ENCODE measurements around the gene BANK1. TPM values are rescaled to one million over a fixed set of nuclear protein-coding genes. Genes with fewer than 3 reads are reported as not detected.

The BANK1 gene
- total and polyA plus RNA-seq, 10 of the 15 experiments (the other 5 are each of a cell fraction or from before 2014, with no cell fraction given), result 0.13 to 2.1 (median 0.42) TPM

- TF ChIP-seq E4F1 (IDR thresholded peaks at IDR 0.05; ENCODE audit: borderline replicate concordance, partially characterized antibody) (no peak), MEF2B (IDR thresholded peaks at IDR 0.05; ENCODE audit: partially characterized antibody, poor library complexity, severe bottlenecking) (no peak), TBL1XR1 (IDR thresholded peaks at IDR 0.05; ENCODE audit: low read depth, low read length) (no peak)
Observed at GRCh38 chr4:101853691-101854090, 63.2 kb downstream of the BANK1 start (continued).

- no peak overlapping the region for H3K4me2 ChIP-seq (ENCODE audit: control insufficient read depth, insufficient read depth)
- H3K36me3 ChIP-seq (ENCODE audit: control insufficient read depth in 2 of 2, insufficient read depth in 2 of 2, low read length in 1 of 2), result no peaks in the 10 kb centered on the region
- ChIA-PET POLR2A (no interaction called here), CTCF (no interaction called here), SMC1A (ENCODE audit: uncharacterized antibody, unreplicated experiment) (no interaction called here), RAD21 (ENCODE audit: unreplicated experiment) (no interaction called here)
- in situ Hi-C loops (cut with MboI), result no loop called here
- H3K27me3 ChIP-seq (replicated peaks in 1 of 2; ENCODE audit: control insufficient read depth in 2 of 2, insufficient read depth in 2 of 2, low read length in 1 of 2), result no peaks in the 10 kb centered on the region
- FAIRE-seq, result no peak
- no TSS peak for BruUV-seq (replicated peaks)
- H3K4me3 ChIP-seq, result no peak overlapping the region
- H3K27ac ChIP-seq (ENCODE audit: control insufficient read depth, insufficient read depth), result no peak overlapping the region
- H3K9ac ChIP-seq (ENCODE audit: control insufficient read depth, insufficient read depth, low read length), result no peak overlapping the region
- ATAC-seq, result no peak
- H2AFZ ChIP-seq (ENCODE audit: control insufficient read depth, low read depth, low read length), result no peak overlapping the region
- no peaks in the 10 kb centered on the region for H3K4me1 ChIP-seq (ENCODE audit: control insufficient read depth, insufficient read depth, low read length)
- no peaks in the 10 kb centered on the region for H3K79me2 ChIP-seq (ENCODE audit: control insufficient read depth, insufficient read depth, low read length)
- DNase-seq (ENCODE audit: low read depth, low spot score), result no peak
- no peaks in the 10 kb centered on the region; the same call in 2 of the 3 replicates for H3K9me3 ChIP-seq (replicated peaks; ENCODE audit: control insufficient read depth, insufficient read depth, low read length)
- 87% methylated on average over 1 of the region's 1 CpG for WGBS (ENCODE audit: insufficient coverage, insufficient replicate concordance, low lambda C conversion rate, missing lambda C conversion rate)
- intact Hi-C loops (cut with micrococcal nuclease; ENCODE audit: unreplicated experiment), result no loop called here
- H4K20me1 ChIP-seq (ENCODE audit: control insufficient read depth, insufficient read depth), result no peaks in the 10 kb centered on the region
- no peak for TF ChIP-seq ZBTB4 (CRISPR knock-in tag; IDR thresholded peaks at IDR 0.05)
- no peak for TF ChIP-seq POLR2A (IDR thresholded peaks at IDR 0.05; ENCODE audit: low read depth, low read length)
- no peak for TF ChIP-seq IRF3 (IDR thresholded peaks at IDR 0.05)
- no peak for TF ChIP-seq YBX1 (IDR thresholded peaks at IDR 0.05)
- TF ChIP-seq NBN (IDR thresholded peaks at IDR 0.05), result no peak
- TF ChIP-seq ZNF24 (IDR thresholded peaks at IDR 0.05), result no peak
- TF ChIP-seq BCL3 (IDR thresholded peaks at IDR 0.05; ENCODE audit: borderline replicate concordance, insufficient read depth, low read depth, low read length, poor library complexity, severe bottlenecking), result no peak
- TF ChIP-seq KDM1A (IDR thresholded peaks at IDR 0.05; ENCODE audit: borderline replicate concordance), result no peak
- no peak for TF ChIP-seq SRF (IDR thresholded peaks at IDR 0.05; ENCODE audit: low read depth in 2 of 2, low read length in 2 of 2)
- TF ChIP-seq SREBF2 (IDR thresholded peaks at IDR 0.05; ENCODE audit: low read length), result no peak
- TF ChIP-seq CHD1 (IDR thresholded peaks at IDR 0.05; ENCODE audit: low read depth, low read length), result no peak
- no peak for TF ChIP-seq NRF1 (conservative IDR thresholded peaks at IDR 0.05; ENCODE audit: low read depth, low read length)
Observed at GRCh38 chr4:101855239-101855638, 64.7 kb downstream of the BANK1 start.

Data from GM12878 (cell line).